ENCODE measurements around the gene MIX23.

Gene MIX23

DNA sequence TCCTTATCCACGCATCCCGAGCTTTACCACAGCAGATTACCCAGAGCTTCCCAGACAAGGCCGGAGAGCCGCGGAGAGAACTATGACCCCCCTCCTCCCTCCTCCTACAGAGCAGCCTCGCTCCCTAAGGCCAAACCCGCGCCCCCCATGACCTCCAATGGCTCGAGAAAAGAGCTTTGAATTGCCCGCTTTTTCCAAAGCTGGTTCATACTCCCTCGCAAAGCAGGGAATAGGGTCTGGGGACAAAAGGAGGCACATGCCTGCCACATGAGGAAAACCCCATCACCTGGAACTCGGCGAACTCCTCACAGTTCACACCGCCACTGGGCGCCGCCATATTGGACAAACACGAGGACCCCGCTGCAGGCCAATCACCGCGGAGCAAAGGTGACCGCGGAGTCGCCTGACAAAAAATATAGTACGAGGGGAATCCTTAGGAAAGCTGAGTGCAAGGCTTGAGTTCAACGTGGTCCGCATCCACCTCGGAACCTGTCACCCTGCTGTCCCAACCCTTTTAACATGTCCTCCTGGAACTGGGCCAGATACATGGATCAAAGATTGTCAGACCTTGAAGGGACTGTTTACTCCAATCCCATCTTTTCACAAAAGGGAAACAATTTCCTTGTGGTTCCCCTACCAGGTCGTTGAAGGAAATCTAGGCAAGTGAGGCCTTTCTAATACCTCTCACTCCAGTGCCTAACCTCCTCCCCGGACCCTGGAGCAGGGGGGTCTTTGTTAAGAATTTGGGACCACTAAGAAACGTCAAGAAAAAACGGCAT is at the start of gene MIX23:
MIX23 (minus strand) TSS at position 344 of the 779 bp plus-strand sequence; CDS start at position 337, 7 bp downstream.
- H3K27me3 Mint-ChIP-seq = no peaks in the 10 kb centered on the region
- no peaks in the 10 kb centered on the region for H3K9me3 Mint-ChIP-seq
- H3K27ac Mint-ChIP-seq = peak within 1 kb of the TSS; percentile 95
- peaks cover 67% of the 10 kb centered on the region for H3K4me1 Mint-ChIP-seq
- H3K36me3 Mint-ChIP-seq = peaks cover 3% of the 10 kb centered on the region
- H3K4me3 Mint-ChIP-seq = peak within 1 kb of the TSS; percentile 96

DNA sequence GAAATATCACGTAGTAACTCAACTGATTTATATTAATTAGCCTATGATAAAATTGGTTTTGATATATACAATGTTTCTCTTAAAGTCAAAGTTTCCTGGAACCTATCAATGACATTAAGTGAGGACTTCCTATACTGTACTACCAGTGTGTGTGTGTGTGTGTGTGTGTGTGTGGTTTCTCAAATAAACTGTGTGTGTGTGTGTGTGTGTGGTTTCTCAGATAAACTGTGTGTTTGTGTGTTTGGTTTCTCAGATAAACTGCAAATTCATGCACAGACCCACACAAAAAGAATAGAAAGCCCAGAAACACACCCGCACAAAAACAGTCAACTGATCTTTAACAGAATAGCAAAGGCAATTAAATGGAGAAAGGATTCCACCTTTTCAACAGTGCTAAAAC is 47.3 kb upstream of the MIX23 start:
- no peaks in the 10 kb centered on the region for H3K27me3 Mint-ChIP-seq
- H3K36me3 Mint-ChIP-seq = peaks cover 65% of the 10 kb centered on the region
- peaks cover 4% of the 10 kb centered on the region for H3K9me3 Mint-ChIP-seq
- H3K4me3 Mint-ChIP-seq = no peak overlapping the region
- peaks cover 20% of the 10 kb centered on the region for H3K4me1 Mint-ChIP-seq
- H3K27ac Mint-ChIP-seq = no peak overlapping the region

DNA sequence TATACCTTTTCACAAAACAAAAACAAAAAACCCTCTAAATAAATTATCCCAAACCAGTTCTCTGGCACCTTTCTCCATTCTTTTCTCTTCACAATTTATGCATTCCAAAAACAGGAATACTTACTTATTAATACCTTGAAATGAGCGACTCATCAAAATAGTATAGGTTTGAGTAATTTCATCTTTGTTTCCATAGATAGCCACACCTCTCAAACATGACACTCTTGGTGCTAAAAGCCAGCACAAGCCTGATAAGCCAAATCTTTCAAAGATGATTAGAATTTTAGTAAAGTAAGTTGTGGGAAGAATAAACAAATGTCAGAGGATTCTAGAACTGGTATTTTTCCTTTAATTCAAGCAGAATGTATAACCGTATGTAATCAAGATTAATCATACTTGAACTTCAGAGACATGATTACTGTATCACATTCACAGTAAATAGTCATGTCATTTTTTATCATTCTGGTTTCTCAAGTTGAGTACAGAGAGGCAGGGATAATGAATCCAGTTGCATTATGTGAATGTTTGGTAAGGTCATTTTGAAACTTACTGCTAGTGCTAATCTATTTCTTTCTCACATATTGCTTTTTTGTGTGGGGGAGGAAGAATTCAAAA is 44.9 kb upstream of the MIX23 start:
- no peaks in the 10 kb centered on the region for H3K27me3 Mint-ChIP-seq
- peaks cover 55% of the 10 kb centered on the region for H3K36me3 Mint-ChIP-seq
- H3K4me1 Mint-ChIP-seq = peaks cover 17% of the 10 kb centered on the region
- no peak overlapping the region for H3K4me3 Mint-ChIP-seq
- peaks cover 4% of the 10 kb centered on the region for H3K9me3 Mint-ChIP-seq
- H3K27ac Mint-ChIP-seq = peak overlapping the region; percentile 85

DNA sequence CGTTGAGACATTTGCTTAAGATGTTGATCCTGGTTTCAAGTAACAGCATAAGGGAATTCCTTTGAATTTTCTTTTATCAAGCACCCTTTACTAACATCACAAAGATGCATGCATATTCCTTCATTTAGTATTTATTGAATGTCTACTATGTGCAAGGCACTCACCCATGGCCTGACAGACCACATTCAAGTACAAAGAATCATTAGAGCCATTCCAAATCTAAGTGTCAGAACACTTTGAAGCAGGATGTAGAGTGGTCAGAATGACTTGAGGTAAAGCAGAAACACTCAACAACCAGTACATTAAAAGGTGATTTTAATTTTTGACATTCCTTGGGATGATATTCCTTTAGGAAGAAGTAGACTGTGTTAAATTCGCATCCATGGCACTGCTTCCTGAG is 38.8 kb upstream of the MIX23 start:
- H3K27ac Mint-ChIP-seq = peak overlapping the region; percentile 62
- peaks cover 24% of the 10 kb centered on the region for H3K36me3 Mint-ChIP-seq
- H3K9me3 Mint-ChIP-seq = no peaks in the 10 kb centered on the region
- H3K4me1 Mint-ChIP-seq = peaks cover 11% of the 10 kb centered on the region
- H3K4me3 Mint-ChIP-seq = no peak overlapping the region
- H3K27me3 Mint-ChIP-seq = no peaks in the 10 kb centered on the region

DNA sequence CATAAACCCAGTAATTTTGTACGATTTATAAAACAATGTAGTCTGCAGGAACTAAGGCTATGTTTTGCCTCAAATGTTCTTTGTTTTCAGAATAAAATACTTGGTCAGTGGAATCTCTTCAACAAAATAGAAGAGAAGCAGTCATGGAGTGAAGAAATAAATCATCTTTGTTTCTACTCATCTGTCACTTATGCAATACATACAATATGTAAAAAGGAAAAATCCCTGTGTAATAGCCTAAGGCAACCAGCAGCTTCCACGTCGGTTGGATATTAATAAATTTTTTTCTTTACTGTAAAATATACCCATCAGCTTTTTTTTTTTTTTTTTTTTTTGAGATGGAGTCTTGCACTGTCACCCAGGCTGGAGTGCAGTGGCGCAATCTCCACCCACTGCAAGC is 38.1 kb upstream of the MIX23 start:
- Mint-ChIP-seq H3K9me3 (no peaks in the 10 kb centered on the region), H3K4me3 (no peak overlapping the region), H3K27ac (no peak overlapping the region), H3K27me3 (no peaks in the 10 kb centered on the region), H3K4me1 (peaks cover 17% of the 10 kb centered on the region), H3K36me3 (peaks cover 18% of the 10 kb centered on the region)

DNA sequence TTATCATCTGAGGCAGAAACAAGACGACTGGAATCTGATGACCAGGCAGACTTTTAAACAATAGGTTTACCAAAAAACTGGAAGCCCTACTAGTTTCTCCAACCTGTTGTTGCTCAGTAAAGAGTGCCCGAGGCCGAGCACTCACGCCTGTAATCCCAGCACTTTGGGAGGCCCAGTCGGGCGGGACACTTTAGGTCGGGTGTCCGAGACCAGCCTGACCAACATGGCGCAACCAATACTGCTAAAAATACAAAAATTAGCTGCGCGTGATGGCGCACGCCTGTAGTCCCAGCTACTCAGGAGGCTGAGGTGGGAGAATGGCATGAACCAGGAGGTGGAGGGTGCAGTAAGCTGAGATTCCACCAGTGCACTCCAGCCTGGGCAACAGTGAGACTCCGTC is 33.9 kb upstream of the MIX23 start:
- peaks cover 51% of the 10 kb centered on the region for H3K4me1 Mint-ChIP-seq
- peak overlapping the region; percentile 93 for H3K4me3 Mint-ChIP-seq
- H3K27me3 Mint-ChIP-seq = no peaks in the 10 kb centered on the region
- H3K36me3 Mint-ChIP-seq = peaks cover 18% of the 10 kb centered on the region
- no peaks in the 10 kb centered on the region for H3K9me3 Mint-ChIP-seq
- H3K27ac Mint-ChIP-seq = peak overlapping the region; percentile 99

DNA sequence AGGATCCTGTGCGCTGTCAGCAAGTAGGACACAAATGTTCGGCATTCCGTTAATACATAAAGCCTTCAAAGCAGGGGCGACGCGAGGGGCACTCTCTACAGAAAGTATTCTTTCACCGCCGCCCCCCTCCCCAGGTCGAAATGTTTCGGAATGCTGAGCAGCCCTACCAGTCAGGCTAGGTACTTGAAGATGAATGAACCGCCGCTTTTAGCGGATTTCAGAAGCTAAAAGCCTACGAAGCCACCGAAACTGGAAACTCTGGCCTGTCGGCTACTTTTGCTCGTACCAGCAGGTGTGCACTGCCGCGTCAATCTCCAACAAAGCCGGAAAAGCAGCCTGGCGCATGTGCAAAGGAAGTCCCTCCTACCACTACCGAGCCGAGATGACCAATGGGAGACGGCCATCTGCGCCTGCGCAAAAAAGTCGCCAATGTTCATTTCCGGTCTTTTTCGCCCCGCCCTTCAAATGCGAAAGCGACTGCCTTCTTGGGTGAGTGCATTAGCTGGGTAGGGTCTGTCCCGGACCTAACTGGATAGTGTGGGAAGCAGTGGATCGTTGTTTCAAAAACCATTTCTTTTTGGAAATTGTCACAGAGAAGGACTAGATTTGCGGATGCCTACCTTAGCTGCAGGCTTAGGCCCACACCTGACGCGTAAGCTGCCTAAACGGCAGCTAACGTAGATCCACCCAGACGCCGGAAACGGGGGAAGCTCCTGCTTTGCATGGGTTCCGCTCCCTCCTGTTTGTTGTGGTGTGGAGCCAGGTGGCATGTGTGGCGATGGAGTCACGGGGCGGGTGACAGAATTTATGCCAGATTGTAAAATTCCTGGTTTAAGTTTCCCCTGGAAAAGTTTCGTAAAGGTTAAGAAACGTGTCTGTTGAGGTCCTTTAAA is 33.0 kb upstream of the MIX23 start, which contains the start of gene WDR5B:
WDR5B (minus strand) TSS at position 301 of the 893 bp plus-strand sequence. CDS start 534 bp downstream, outside the sequence.
- Mint-ChIP-seq H3K27ac (peak within 1 kb of the TSS; percentile 99), H3K9me3 (no peaks in the 10 kb centered on the region), H3K27me3 (no peaks in the 10 kb centered on the region), H3K4me3 (peak within 1 kb of the TSS; percentile 93), H3K4me1 (peaks cover 54% of the 10 kb centered on the region), H3K36me3 (peaks cover 14% of the 10 kb centered on the region)

DNA sequence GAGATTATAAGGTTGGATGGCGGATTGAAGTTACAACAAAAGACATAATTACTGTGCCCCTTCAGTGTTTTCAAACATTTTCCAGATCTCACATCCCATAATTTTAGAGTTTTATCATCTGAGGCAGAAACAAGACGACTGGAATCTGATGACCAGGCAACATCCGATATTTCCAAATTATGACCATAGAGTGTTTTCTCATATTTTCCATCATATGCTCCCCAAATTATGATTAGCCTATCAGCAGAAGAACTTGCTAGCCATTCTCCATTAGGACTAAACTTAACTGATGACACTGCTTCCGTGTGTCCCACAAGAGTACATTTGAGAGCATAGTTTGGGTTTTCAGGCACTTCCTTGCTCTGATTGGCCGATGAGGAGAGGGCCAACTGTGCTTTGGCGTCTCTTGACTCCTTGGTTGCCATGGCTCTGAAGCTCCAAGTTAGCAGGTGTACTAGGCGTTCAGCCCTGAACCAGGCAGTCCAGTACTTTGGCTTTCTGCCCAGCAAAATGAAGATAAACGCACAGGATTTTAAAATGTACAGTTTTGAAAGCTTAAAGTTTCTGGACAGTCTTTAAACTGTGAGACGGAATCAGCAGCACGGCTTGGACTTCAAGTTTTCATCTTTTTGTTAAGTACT is 32.2 kb upstream of the MIX23 start:
- no peaks in the 10 kb centered on the region for H3K9me3 Mint-ChIP-seq
- peak overlapping the region; percentile 93 for H3K4me3 Mint-ChIP-seq
- no peaks in the 10 kb centered on the region for H3K27me3 Mint-ChIP-seq
- H3K4me1 Mint-ChIP-seq = peaks cover 60% of the 10 kb centered on the region
- peaks cover 18% of the 10 kb centered on the region for H3K36me3 Mint-ChIP-seq
- H3K27ac Mint-ChIP-seq = peak overlapping the region; percentile 99

DNA sequence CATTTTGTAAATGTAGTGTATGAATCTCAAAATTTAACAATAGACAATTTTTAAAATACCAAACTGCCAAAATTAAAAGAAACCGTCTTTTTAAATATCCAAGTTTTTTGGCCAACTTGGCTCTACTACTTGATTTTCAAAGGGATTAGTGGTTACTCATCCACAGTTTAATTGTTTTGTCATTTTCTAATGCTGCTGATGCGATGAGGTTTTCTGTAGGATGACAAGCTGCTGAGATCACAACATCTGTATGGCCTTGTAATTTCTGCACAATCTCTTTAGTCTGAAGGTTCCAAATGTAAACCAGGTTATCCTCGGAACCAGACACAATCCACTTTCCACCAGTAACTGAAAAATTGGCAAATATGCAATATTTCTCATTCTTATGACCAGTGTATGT is 31.4 kb upstream of the MIX23 start:
- Mint-ChIP-seq H3K9me3 (no peaks in the 10 kb centered on the region), H3K36me3 (peaks cover 18% of the 10 kb centered on the region), H3K4me3 (peak overlapping the region; percentile 93), H3K4me1 (peaks cover 65% of the 10 kb centered on the region), H3K27ac (no peak overlapping the region), H3K27me3 (no peaks in the 10 kb centered on the region)

DNA sequence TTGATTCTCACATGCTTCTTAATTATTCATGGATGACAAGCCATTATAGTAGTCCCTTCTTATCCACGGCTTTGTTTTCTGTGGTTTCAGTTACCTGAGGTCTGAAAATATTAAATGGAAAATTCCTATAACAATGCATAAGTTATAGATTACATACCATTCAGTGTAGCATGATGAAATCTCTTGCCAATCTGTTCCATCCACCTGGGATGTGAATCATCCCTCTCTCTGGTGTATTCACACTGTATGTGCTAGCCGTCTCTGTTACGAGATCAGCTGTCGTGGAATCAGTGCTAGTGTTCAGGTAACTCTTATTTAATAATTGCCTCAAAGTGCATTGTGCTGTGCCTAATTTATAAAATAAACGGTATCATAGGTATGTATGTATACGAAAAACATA is 27.6 kb upstream of the MIX23 start:
- H3K4me1 Mint-ChIP-seq = peaks cover 62% of the 10 kb centered on the region
- peaks cover 28% of the 10 kb centered on the region for H3K36me3 Mint-ChIP-seq
- no peaks in the 10 kb centered on the region for H3K27me3 Mint-ChIP-seq
- no peak overlapping the region for H3K4me3 Mint-ChIP-seq
- H3K27ac Mint-ChIP-seq = peak overlapping the region; percentile 53
- no peaks in the 10 kb centered on the region for H3K9me3 Mint-ChIP-seq

DNA sequence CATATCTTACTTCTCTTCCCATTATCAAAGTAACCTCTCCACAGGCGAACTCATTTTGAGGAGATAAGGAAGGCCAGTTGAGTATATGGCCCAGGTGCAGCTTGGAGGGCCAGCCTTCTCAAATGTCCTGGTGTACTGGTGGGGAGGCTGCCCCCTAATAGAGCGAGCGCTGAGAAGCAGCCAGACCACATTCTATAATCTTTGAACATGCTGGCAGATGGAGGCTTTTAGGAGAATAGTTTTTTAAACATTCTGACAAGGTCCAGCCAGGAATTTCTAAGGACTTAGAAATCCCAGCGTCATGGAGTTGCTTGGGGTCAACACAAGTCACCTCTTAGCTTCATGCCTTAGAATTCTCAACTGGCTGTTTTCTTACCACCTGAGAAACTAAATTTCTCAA is 27.1 kb upstream of the MIX23 start:
- H3K27me3 Mint-ChIP-seq = no peaks in the 10 kb centered on the region
- H3K27ac Mint-ChIP-seq = peak overlapping the region; percentile 51
- H3K4me3 Mint-ChIP-seq = no peak overlapping the region
- H3K9me3 Mint-ChIP-seq = no peaks in the 10 kb centered on the region
- H3K36me3 Mint-ChIP-seq = peaks cover 26% of the 10 kb centered on the region
- peaks cover 58% of the 10 kb centered on the region for H3K4me1 Mint-ChIP-seq

DNA sequence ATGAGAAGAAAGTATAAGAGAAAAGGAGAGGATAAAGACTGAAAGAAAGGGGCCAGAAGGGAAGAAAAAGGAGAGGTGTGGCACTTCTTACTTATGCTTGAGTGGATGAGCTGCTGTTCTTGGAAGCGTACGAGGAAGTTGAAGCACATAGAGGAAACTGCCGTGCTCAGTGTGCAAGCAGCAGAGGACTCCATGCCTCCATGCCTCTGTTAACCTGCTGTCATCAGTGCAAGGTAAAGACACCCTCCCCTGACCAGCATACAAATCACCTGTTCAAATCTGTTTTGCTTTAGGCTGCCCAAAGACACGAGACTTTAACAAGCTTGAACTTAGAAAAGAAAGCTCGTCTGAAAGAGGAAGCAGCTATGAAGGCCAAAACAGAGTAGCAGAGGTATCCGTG is 26.4 kb upstream of the MIX23 start:
- Mint-ChIP-seq H3K27me3 (no peaks in the 10 kb centered on the region), H3K9me3 (no peaks in the 10 kb centered on the region), H3K27ac (peak overlapping the region; percentile 95), H3K4me3 (no peak overlapping the region), H3K4me1 (peaks cover 52% of the 10 kb centered on the region), H3K36me3 (peaks cover 23% of the 10 kb centered on the region)

DNA sequence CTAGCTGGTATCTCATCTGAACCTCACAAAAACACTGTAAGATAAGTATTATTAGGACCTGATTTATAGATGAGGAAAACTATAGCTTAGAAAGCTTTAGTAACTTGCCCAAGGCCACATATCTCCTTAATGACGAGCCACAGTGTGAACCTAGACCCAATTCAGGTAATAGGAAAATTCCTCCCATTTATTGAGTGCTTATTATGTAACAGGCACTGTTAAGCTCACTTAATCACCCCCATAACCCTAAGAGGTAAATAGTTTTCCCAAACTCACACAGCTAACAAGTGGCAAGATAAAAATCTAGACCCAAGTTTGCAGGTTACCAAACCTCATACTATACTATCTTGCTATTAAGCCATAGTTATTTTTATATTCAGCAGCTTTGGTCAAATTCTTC is 24.9 kb upstream of the MIX23 start:
- Mint-ChIP-seq H3K4me3 (no peak overlapping the region), H3K36me3 (peaks cover 24% of the 10 kb centered on the region), H3K27me3 (no peaks in the 10 kb centered on the region), H3K4me1 (peaks cover 41% of the 10 kb centered on the region), H3K27ac (no peak overlapping the region), H3K9me3 (no peaks in the 10 kb centered on the region)

DNA sequence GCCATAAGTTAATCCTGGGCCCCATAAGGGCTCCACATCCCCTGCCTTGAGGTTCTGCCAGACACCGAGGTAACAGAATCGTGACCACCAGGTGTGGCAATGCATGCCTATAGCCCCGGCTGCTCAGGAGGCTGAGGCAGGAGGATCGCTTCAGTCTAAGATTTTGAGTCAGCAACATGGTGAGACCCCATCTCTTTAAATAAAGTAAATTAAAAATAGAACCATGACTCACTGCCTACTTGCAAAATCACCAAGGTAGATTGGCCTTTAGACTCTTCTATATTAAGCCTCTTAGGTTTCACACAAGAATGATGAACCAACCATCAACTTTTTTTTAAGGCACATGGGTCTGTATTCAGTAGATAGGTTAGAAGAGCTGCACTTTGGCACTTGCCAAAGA is 23.2 kb upstream of the MIX23 start:
- H3K27me3 Mint-ChIP-seq = no peaks in the 10 kb centered on the region

DNA sequence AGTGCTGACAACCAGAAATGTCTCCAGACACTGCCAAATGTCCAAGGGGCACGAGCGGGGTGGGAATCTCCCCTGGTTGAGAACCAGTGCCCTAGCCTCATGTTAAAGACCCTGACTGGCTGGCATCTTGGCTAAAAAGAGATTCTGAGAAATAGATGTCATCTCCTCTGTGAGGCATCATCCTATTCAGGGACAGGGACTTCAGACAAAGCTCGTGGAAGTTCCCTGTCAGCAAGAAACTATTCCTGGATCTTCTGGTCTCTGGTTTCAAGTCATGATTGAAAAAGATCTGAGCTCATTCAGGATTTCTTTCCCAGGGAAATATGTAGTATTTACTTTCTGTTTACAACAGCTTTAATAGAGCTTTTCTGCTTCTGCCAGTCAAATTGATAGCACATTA is 22.0 kb upstream of the MIX23 start:
- Mint-ChIP-seq H3K27me3 (no peaks in the 10 kb centered on the region), H3K9me3 (no peaks in the 10 kb centered on the region), H3K4me3 (no peak overlapping the region), H3K27ac (no peak overlapping the region), H3K4me1 (peaks cover 25% of the 10 kb centered on the region), H3K36me3 (peaks cover 17% of the 10 kb centered on the region)

More for the DNA sequence above, 23.2 kb upstream of the MIX23 start:
- Mint-ChIP-seq H3K4me1 (peaks cover 31% of the 10 kb centered on the region), H3K4me3 (no peak overlapping the region), H3K36me3 (peaks cover 21% of the 10 kb centered on the region), H3K27ac (peak overlapping the region; percentile 79), H3K9me3 (no peaks in the 10 kb centered on the region)

Data from activated naive CD4-positive, alpha-beta T cell treated with anti-CD3 and anti-CD28 coated beads, Interleukin-2, amount 50 U/mL, for 24 hours (primary cell).